GM21723 (cell line): ENCODE measurements around the gene NADSYN1.

Source experiments
- ATAC-seq: cut with Tn5 transposase; IDR thresholded peaks from one replicate; pipeline ENCODE4 v1.9.1; 2021; ENCODE audit warnings: mild to moderate bottlenecking, moderate library complexity; ENCODE audit not compliant: unreplicated experiment

The NADSYN1 gene

DNA sequence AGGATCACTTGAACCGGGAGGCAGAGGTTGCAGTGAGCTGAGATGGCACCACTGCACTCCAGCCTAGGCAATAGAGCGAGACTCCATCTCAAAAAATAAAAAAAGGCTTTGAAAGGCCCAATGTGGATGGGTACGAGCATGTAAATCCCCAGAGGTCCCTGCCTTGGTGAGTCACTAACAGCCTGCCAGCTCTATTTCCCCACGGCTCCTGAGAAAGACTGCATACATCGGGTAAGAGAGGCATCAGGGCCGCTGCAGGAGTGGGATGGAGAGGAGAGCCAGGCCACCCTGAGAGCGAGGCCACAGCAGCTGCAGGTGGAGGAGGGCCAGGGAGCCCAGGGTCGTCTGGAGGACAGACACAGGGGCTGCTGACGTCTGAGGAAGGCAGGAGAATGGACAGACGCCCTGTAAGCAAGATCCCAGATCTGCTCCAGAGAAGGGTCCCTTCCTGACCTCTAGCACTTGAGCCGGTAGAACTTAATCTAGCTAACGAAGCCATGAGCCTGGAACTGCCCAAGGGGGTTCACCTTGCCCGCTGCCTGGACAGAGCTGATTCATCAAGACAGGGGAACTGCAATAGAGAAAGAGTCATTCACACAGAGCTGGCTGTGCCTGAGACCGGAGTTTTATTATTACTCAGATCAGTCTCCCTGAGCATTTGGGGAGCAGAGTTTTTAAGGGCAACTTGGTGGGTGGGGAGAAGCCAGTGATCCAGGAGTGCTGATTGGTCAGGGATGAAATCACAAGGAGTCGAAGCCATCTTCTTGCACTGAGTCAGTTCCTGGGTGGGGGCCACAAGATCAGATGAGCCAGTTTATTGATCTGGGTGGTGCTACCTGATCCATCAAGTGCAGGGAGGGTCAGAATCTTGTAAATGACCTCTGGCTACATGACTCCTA lies 90.1 kb downstream of the NADSYN1 start:
- no peak for ATAC-seq

DNA sequence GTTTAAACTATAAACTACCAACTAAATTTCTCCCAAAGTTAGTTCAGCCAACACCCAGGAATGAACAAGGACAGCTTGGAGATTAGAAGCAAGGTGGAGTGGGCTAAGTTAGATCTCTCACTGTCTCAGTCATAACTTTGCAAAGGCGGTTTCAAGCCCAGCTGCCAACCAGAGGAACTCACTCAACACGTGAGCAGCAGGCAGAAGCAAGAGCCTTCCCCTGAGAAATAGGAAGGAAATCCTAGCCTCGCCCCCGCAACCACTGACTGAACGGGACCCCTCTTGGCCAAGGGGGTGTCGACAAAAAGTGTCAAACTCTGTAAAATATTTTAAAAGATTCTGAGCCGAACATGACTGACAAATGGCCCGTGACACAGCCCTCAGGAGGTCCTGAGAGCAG lies 90.9 kb downstream of the NADSYN1 start:
- no peak for ATAC-seq

DNA sequence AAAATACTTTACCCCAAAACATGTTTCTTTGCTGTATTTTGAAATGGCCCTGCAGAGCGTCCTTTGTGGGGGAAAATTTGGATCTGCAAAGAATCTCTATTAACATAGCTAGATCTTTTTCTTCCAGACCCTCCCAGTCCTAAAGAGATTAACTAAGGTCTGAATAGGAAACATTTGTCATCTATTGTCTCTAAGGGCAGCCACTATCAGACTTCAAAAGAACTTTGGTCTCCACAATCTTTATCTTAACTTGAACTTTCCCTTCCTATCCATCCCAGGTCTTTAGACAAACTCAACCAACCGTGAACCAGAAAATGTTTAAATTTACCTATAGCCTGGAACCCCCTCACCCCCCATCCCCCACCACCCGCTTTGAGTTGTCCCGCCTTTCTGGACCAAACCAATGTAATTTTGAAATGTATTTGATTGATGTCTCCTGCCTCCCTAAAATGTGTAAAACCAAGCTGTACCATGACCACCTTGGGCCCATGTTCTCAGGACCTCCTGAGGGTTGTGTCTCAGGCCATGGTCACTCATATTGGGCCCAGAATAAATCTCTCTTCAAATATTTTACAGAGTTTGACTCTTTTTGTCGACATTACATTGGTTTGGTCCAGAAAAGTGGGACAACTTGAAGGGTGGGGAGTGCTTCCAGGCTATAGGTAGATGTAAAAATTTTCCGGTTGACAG lies 91.7 kb downstream of the NADSYN1 start:
- ATAC-seq = no peak

GRCh38 chr11:71545405-71545966 lies 92.5 kb downstream of the NADSYN1 start:
- no peak for ATAC-seq

GRCh38 chr11:71548120-71548519 lies 95.1 kb downstream of the NADSYN1 start, which contains the start of gene KRTAP5-9:
Gene KRTAP5-9, plus strand, starts transcription at chr11:71548420. Its CDS starts 238 bp downstream, at chr11:71548658.
- ATAC-seq = no peak

- ATAC-seq = no peak
These were observed 95.7 kb downstream of the NADSYN1 start for GRCh38 chr11:71548716-71549151.
